NCI-H2081 (cell line): Measurements from ENCODE around the gene CDH4.

Experiments used
- DNase-seq, 2 experiments: peaks; one replicate each; lab custom pipeline; 2025; lab: John Stamatoyannopoulos, UW

Gene CDH4

DNA sequence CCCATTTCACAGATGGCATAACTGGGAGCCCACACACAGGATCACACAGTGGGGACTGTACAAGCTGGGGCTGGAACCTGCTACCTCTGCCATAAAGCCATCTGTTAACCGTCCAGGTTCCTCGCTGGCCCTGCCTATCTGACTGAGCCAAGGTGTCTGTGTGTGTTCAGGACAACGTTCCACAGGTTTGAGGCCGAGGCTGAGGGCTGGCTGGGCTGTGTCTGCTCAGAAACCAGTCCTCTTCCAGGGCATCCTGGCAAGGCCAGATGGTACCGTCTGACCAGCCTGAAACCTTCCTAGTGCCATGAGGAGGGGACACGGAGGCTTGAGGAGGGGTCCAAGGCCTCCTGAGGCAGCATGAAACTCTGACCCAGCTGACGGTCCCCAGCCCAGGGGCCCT is 663.0 kb downstream of the CDH4 start:
- DNase-seq = no peak

DNA sequence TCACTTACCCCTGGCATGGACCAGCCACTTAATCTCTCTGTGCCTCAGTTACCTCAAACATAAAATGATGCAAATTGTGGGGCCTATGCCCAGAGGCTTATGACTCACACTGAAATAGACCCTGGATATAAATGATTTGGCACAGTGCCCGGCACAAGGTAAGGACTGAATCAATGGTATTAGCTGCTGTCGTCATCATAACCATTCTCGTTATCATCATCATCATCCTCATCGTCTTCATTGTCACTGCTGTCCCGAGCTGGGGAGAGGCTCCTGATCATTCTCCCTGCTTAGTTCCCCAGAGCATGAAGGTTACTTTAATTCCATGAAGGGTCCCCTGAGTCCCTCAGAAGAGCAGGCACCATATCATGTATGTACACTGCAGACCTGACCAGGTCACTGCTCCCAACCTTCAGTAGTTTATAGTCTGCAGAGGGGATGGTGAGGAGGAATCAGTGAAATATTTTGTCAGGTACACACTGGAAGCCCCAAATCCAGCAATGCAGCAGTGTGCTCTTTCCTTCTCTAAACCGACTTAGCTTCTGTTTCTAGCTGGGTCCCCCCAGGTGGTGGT is 664.3 kb downstream of the CDH4 start:
- DNase-seq = no peak

DNA sequence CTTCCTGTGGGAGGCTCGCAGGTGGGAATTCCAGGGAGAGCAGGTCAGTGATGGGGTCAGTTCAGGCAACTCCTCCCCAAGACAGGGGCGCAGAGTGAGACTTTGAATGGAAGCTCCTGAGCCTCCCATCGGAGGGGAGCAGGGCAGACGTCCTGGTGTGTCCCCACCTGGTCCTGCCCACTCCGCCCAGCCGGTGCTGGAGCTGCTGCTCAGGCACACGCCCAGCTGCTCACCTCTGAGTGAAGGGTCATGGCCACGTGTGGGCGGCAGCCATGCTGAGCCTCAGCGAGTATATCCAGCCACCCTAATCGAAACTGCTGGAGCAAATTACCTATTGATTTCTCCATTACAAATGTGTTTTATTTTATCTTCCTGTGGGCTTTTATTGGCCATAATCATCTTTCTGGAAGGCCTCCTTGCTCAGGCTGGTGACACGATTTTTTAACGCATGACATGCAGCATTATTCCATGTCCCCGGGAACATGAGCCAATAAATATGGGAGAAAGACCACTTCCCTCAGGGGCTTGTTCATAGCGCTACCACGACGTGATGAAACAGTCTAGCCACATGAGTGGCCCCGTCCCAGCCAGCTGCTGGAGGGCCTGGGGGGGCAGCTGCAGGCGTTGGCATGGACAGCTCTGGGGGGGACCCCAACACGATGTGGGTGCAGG is 665.5 kb downstream of the CDH4 start:
- DNase-seq = no peak

DNA sequence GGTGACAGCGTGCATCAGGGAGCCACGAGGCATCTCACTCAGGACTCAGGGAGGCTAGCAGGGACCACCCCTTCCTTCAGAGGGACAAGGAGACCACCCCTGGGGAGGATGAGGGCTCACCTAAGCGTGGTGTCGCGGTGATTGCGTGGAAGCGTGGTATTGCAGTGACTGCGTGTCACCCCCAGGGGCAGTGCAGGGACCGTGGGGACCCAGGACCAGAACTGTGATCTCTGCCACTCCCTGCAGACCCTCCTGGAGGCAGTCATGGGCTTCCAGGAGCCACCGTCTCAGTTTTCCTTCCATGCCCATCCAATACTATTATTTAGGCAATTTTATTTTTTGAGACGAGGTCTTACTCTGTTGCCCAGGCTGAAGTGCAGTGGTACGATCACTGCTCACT is 666.5 kb downstream of the CDH4 start:
- DNase-seq = no peak

DNA sequence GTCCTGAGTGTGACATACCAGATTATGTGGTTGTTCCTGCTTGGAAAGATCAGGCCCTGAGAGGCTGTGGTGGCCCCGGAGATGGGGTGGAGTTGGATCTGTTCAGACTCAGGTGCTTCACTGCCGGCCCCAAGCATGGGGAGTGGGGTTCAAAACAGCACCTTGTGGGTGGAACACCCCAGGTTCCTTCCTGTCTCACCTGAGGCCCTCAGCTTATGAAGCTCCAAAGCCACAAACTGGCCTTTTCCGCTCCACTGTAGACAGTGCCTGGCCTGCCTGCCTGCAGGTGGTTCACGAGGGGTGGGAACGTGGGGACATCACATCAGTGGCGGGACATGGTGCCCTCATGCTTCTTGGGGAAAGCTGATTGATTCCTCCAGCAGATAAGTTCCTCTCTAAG is 667.2 kb downstream of the CDH4 start:
- no peak for DNase-seq

DNA sequence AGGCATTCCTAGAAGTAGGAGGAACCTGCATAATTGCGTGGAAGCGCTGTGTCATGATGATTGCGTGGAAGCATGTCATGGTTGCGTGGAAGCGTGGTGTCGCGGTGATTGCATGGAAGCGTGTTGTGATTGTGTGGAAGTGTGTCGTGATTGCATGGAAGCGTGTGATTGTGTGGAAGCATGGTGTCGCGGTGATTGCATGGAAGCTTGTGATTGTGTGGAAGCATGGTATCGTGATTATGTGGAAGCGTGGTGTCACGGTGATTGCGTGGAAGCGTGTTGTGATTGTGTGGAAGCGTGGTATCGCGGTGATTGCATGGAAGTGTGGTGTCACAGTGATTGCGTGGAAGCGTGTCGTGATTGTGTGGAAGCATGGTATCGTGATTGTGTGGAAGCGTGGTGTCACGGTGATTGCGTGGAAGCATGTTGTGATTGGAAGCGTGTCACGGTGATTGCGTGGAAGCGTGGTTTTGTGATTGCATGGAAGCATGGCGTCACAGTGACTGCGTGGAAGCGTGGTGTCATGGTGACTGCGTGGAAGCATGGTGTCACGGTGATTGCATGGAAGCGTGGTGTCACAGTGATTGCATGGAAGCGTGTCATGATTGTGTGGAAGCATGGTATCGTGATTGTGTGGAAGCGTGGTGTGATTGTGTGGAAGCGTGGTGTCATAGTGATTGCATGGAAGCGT is 667.8 kb downstream of the CDH4 start:
- DNase-seq = no peak

DNA sequence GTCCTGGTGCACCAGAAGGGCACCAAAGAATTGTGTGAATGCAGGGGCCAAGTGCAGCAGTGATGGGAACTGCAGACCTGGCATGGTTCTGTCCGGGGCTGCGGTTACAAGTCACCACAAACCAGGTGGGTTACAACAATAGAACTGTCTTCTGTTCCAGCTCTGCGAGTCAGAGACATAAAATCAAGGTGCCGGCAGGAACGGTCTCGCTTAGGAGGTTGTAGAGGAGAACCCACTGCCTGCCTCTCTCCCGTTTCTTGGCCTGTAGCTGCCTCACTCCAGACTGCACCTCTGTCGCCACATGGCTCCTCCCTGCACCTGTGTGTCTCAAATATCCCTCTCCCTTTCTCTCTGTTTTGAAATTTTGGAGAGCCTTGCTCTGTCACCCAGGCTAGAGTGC is 670.4 kb downstream of the CDH4 start:
- DNase-seq = no peak

DNA sequence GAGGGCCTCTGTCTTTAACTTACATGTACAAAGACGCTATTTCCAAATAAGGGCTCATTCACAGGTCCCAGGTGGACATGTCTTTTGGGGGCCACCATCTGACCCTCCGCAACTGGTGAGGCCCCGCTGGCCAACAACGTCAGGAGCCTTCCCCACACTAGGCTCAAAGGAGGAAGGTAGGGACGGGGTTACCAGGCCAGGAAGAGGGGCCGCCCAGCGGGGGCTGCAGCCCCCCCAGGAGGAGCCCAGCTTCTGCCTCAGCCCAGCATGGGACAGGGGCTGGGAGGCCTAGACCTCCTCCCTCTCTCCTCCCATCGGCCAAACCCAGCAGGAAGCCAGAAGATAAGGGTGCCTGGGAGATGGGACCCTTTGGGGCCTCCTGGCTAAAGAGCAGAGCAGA is 670.9 kb downstream of the CDH4 start:
- no peak for DNase-seq

DNA sequence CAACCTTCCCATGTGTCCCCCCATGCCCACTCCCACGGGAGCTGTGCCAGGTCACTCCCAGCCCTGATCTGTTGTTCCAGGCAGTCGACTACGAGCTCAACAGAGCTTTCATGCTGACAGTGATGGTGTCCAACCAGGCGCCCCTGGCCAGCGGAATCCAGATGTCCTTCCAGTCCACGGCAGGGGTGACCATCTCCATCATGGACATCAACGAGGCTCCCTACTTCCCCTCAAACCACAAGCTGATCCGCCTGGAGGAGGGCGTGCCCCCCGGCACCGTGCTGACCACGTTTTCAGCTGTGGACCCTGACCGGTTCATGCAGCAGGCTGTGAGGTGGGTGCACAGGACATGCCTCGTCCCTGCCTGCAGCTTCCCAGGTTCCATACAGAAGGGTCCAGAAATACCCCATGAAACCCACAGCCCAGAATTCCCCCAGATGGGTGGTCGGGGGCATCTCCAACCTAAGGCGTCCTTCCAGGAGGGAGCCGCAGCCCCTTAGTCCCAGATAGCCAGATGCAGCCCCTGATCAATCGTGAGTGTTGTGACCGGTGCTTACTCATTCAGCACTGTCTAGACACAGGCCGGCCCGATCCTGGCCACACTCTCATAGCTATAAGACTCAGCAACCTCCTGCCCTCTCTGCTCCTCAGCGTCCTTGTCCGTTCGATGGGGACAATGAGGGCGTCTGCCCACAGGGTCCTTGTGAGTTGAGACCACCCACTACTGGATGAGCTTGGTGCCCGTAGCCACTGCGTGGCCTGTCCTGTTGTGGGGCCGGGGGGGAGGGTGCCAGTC is 671.5 kb downstream of the CDH4 start:
- no peak for DNase-seq

DNA sequence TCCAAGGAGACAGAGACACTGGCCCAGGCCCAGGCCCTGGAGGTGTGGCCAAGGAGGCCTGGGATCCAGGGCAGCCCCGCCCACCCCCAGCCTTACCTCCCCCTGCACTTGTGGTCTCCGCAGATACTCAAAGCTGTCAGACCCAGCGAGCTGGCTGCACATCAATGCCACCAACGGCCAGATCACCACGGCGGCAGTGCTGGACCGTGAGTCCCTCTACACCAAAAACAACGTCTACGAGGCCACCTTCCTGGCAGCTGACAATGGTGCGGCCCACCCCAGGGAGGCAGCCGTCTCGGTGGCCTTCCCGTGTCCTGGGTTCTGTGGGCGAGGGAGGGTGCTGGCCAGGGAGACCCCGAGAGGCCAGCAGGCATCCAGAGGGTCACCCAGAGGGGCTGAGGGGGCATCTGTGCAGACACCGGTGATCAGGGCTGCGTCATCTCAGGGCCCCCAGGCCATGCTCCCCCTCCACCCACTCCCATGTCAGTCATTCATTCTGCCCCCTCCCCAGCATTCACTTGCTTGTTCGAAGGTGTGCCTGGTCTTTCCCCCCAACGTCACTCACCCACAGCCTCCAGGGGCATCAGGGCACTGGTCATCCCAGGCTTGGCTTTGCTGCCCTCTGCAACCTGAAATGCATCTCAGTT is 672.3 kb downstream of the CDH4 start:
- DNase-seq = no peak

DNA sequence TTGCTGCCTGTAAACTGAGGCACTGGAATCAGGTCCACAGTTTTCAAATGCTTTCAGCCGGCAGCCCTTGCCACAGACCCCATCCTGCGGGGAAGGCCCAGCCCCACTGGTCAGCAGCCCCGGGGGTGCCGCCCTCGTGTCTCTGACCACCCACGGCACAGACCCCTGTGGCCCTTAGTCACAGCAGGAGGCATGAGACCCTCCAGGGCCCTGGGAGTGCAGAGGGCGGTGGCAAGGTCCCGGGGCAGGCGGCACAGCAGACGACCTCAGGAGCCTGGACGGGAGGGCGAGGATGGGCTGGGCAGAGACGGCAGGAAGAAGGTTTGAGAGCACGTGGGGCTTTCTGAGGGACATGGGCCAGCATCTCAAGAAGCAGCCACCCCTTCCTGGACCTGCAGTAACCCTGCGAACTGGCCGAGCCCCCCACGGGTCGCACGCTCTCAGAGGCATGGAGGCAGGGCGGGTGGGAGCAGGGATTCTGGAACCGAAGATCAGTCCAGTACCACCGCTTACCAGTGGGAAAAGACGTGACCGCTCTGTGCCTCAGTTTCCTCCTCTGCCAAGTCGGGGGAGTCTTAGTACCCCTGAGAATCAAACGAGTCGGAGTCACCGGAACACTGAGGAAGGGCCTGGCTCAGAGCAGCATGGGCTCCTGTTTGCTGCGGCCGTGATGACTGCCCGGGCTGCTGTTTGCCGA is 672.9 kb downstream of the CDH4 start:
- no peak for DNase-seq

DNA sequence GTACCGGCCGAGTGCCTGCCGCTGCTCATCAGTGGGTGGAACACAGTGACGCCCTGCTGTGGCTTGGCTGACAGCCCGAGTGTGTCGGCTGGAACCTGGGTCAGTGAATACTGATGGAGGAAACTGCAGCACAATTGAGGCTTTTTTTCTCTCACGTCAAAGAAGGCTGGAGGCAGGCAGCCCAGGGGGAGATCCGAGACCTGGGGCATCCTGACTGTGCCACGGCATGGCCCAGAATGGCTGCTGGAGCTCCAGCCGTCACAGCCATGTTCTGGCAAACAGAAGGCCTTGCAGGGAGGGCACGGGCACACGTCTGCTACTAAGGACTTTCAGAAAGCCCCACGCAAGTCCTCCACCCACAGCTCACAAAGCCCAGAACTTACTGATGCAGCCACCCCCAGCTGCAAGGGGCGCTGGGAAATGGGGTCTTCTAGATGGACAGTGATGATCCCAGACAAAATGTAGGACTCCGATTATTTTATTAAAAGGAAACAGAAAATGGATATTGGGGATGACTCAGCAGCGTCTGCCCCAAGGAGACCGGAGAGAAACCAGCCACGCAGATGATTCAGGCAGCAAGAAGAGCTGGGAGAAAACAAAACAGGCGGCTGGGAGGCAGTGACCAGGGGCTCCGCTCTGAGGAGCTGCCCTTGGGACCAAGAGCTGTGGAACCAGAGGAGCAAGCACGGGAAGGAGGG is 673.6 kb downstream of the CDH4 start:
- DNase-seq = peak; percentile 43 to 70

DNA sequence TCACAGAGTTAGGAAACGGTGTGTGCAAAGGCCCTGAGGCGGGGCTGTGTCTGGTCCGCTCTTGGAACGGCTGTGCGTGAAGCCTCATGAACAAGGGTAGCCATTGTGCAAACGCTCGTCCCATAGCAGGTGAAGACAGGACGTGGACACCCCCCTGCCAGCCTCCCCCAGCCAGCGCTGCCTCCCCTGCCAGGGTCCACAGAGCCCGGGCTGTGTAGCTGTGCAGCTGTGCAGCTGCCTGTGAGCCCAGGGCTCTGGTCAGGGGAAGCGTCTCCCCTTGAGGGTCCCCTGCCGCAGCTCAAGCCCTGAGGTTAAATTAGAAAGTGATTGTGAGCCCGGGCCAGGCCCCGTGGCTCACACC is 674.2 kb downstream of the CDH4 start:
- DNase-seq = no peak

DNA sequence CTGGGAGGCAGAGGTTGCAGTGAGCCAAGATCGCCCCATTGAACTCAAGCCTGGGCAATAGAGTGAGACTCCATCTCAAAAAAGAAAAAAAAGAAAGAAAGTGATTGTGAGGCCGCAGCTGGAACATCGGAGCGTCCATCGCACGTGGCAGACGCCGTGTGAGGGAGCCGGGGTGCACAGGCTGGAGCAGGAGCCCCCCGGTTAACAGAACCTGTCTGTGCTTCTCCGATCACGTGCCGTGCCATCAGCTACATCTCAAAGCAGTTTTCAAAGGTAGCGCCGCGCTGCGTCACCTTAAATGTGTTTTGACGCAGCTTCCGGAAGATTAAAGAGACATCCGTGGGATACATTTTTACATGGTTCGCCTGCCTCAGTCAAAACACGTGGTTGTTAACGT is 674.7 kb downstream of the CDH4 start:
- no peak for DNase-seq

DNA sequence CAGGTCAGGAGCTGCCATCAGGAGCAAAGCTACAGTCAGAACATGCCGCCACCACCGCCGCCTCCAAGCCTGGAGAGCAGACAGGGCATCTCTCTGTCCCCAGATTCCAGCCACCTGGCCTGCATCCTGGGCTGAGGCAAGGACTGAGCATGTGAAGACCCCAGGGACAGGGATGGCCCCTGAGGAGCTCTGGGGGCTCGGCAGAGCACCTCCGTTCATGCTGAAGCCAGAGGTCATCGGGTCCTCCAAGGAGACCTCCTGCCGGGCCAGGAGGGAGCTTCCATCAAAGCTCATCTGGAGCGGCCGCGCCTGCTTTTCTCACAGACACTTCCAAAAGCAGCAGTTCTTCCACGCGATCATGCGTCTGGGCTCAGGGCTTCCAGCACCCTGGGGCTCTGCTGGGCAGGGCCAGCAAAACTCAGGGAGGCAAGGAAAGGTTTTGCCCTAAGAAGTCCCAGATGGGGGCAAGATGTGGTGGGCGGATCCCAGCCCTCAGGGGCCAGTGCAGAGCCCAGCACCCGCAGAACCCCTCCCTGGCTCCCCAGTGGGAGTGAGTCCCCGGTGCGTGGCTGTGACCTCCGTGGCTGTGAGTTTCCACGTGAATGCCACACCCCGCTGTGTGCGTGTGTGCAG is 675.2 kb downstream of the CDH4 start:
- no peak for DNase-seq

DNA sequence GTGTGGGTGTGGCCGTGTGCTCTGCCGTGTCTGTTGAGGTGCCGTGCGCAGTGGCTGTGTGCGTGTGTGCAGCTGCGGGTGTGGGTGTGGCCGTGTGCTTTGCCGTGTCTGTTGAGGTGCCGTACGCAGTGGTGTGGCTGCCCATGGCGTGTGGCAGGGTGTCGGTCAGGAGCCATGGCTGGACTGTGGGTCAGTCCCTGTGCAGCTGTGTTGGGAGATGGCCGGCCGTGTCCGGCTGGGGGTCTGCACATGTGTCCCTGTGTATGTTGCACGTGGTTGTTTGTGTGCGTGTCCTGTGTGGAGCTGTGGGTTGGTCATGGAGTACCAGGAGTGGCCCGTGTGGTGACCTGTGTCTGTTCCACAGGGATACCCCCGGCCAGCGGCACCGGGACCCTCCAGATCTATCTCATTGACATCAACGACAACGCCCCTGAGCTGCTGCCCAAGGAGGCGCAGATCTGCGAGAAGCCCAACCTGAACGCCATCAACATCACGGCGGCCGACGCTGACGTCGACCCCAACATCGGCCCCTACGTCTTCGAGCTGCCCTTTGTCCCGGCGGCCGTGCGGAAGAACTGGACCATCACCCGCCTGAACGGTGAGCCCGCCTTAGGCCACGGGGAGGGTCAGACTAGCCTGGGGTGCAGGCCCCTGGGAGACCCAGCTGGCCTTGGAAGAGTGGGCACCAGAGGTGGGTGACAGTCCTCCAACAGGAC is 675.9 kb downstream of the CDH4 start:
- no peak for DNase-seq

DNA sequence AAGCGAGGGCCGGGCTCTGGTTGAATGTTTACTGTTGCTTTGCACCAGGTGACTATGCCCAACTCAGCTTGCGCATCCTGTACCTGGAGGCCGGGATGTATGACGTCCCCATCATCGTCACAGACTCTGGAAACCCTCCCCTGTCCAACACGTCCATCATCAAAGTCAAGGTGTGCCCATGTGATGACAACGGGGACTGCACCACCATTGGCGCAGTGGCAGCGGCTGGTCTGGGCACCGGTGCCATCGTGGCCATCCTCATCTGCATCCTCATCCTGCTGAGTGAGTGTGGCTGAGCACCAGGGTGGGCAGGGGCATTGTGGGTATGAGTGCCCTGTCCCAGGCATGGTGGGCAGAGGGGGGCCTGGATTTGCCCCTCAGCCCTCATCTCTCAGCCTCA is 677.5 kb downstream of the CDH4 start:
- no peak for DNase-seq

DNA sequence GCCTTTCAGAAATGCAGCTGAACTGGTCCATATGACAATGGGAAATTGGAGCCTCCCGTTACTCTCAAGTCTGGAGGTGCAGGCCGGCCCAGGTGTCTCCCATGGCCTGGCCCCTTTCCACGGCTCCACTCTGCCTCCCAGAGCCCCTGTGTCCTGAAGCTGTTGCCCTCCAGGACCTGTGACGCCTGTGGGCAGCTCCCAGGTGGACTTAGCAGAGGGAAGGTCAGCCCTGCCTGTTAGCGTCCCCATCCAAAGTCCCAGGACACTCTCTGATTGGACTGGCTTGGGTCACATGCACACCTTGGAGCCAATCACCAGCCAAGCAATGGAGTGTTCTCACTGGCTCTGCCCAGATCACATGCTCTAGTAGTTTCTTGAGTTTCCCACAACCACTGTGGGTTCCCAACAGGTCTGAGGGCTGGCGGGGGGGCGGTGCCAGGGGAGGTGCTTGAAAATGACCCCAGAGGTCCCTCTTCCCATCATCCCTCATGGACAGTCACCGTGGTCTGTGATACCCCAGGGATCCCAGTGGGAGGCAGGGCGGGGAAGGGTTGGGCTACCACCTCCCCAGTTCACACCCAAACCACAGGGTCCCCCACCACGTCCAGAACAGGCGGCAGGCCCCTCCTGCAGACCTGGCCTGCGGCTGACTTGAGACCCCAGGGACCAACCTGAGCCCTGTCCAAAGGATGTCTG is 678.1 kb downstream of the CDH4 start:
- DNase-seq = no peak

DNA sequence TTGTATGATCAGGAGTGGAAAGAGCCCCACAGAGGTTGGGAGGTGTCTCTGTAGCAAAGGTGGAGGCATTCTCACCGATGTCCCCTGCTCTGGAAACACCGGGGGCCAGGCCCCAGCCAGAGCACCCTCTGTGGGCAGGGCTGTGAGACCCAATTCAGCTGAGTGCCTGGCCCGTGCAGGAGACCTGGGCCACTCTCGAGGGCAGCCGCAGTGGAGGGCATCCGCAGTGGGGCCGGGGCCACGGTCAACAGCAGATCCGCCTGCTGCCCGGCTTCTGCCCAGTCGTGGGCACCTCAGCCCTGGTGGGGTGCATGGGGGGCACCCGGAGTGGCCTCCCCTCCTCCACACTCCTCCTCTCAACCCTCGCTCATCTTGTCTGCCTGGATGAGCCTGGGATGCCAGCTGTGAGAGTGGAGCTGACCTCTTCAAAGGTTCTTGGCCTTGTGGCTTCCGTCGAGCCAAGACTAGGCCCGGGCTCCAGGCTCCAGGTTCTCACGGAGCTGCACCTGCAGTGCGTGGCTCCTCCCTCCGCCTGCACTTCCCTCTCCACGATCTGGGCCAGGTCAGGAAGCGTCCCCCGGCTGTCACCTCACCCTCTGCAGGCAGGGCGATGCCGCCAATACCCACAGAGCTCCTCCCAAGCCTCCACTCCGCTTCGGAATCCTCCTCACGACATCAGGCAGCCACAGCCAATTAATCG is 678.9 kb downstream of the CDH4 start:
- DNase-seq = no peak
